H1 (cell line): ENCODE results near the gene OR1E1. TPM values are rescaled to one million over a fixed set of nuclear protein-coding genes. Genes with fewer than 3 reads are reported as not detected.

ENCODE experiments used
- CBX5 ChIP-seq: fragments of 300-800, 300-1000 bp; sonication (generic); IDR thresholded peaks from 2 replicates; pipeline ENCODE4 v1.7.1; 2016; ENCODE audit warnings: antibody characterized with exemption, low read length, low read depth
- CHD2 ChIP-seq: IDR thresholded peaks from 2 replicates; pipeline ENCODE4 v1.6.1; 2012; ENCODE audit warnings: low read length, improper control_type of control experiment
- CHD7 ChIP-seq: fragments of 300-600 bp; sonication (generic); IDR thresholded peaks from 2 replicates; pipeline ENCODE4 v1.7.1; 2012; ENCODE audit warnings: low read length, moderate library complexity, mild to moderate bottlenecking, inconsistent platforms; ENCODE audit not compliant: insufficient replicate concordance
- HDAC6 ChIP-seq: IDR thresholded peaks from one replicate; pipeline ENCODE4 v1.7.1; 2012; ENCODE audit warnings: low read depth, mild to moderate bottlenecking, inconsistent platforms, low read length, moderate library complexity
- MAX ChIP-seq: IDR thresholded peaks from 2 replicates; pipeline ENCODE4 v1.6.1; 2012; ENCODE audit warnings: inconsistent platforms
- RAD21 ChIP-seq, 2 experiments: IDR thresholded peaks in 1 of 2; conservative IDR thresholded peaks in 1 of 2; 2 replicates each; pipeline ENCODE4 v1.6.1; 2011; ENCODE audit warnings: low read depth in 2 of 2, low read length in 2 of 2, improper control_type of control experiment in 1 of 2, inconsistent platforms in 1 of 2, mild to moderate bottlenecking in 1 of 2, moderate library complexity in 1 of 2
- RBBP5 ChIP-seq: IDR thresholded peaks from 2 replicates; pipeline ENCODE4 v1.7.1; 2012; ENCODE audit warnings: low read depth, mild to moderate bottlenecking, inconsistent platforms, low read length, moderate library complexity, borderline replicate concordance
- SIRT6 ChIP-seq: IDR thresholded peaks from one replicate; pipeline ENCODE4 v1.7.1; 2012; ENCODE audit warnings: low read length, inconsistent platforms
- YY1 ChIP-seq: IDR thresholded peaks from 2 replicates; pipeline ENCODE4 v1.6.1; 2011; ENCODE audit warnings: low read depth, mild to moderate bottlenecking, low read length
- ZNF274 ChIP-seq: IDR thresholded peaks from 2 replicates; pipeline ENCODE4 v1.7.0; 2012; ENCODE audit warnings: low read length, borderline replicate concordance; ENCODE audit errors: extremely low read depth
- polyA plus RNA-seq, 7 experiments: library from polyadenylated mRNA; depleted of rRNA in 3 of 7; stranded (reverse) in 5 of 7; unstranded in 2 of 7; fragments of >200 nt in 5 of 7; fragments of 200-250 nt in 2 of 7; gene quantifications; 1 replicate in 5 of 7; 2 replicates in 1 of 7; 4 replicates in 1 of 7; pipeline versions ENCODE4 v1.2.1 to v1.2.3, GENCODE V29; 2011 to 2013; ENCODE audit warnings: missing spikeins in 2 of 7, mixed read lengths in 2 of 7
- total RNA-seq: library from RNA; stranded (reverse); fragmentation: NEBNext Ultra II Directional; extraction: Animal tissue kit (Norgen Biotek cat#: 25700); gene quantifications from 2 replicates; pipeline ENCODE4 v1.2.1, GENCODE V29; 2021

Gene OR1E1
- total and polyA plus RNA-seq, 2 of the 8 experiments (the other 6 are each of a cell fraction or from before 2014, with no cell fraction given) = not detected

- TF ChIP-seq CHD7 = no peak
- TF ChIP-seq ZNF274 = no peak
- TF ChIP-seq RAD21 (IDR thresholded peaks at IDR 0.05 in 1 of 2, conservative IDR thresholded peaks at IDR 0.05 in 1 of 2; ENCODE audit: low read depth in 2 of 2, low read length in 2 of 2) = no peak
- no peak for TF ChIP-seq MAX
- TF ChIP-seq CBX5 = no peak
- TF ChIP-seq RBBP5 = no peak
- TF ChIP-seq YY1 = no peak
- no peak for TF ChIP-seq CHD2
- no peak for TF ChIP-seq SIRT6
- TF ChIP-seq HDAC6 = no peak
- TF ChIP-seq, all 59 proteins: peak for 0
Observed at GRCh38 chr17:3440451-3440850, 42.2 kb upstream of the OR1E1 start (continued).
